ENCODE measurements around the gene DIPK1A. TPM values are rescaled to one million over a fixed set of nuclear protein-coding genes. Genes with fewer than 3 reads are reported as not detected.

Gene DIPK1A
- total RNA-seq, 1 experiment from 2014 or later = 3.8 TPM

DNA sequence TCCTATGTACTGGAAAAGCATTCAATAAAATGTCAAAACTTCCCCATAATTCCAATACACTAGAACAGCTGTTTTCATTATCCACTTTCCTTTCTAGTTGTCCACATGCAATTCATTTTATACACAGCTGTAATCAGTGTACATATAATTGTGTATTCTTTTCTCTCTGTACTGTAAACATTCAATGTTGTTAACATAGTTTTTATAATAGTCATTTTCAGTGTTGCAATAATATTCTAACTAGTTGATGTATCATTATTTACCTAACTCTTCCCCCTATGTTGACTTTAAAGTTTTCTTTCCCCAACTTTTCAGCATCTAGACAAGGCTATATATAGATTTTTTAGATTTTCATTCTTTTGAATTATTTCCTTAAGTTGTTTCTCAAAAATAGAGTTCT, 44.4 kb downstream of the DIPK1A start:
- TF ChIP-seq, protein P1, sequence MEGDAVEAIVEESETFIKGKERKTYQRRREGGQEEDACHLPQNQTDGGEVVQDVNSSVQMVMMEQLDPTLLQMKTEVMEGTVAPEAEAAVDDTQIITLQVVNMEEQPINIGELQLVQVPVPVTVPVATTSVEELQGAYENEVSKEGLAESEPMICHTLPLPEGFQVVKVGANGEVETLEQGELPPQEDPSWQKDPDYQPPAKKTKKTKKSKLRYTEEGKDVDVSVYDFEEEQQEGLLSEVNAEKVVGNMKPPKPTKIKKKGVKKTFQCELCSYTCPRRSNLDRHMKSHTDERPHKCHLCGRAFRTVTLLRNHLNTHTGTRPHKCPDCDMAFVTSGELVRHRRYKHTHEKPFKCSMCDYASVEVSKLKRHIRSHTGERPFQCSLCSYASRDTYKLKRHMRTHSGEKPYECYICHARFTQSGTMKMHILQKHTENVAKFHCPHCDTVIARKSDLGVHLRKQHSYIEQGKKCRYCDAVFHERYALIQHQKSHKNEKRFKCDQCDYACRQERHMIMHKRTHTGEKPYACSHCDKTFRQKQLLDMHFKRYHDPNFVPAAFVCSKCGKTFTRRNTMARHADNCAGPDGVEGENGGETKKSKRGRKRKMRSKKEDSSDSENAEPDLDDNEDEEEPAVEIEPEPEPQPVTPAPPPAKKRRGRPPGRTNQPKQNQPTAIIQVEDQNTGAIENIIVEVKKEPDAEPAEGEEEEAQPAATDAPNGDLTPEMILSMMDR (conservative IDR thresholded peaks at IDR 0.05) = no peak
- Histone ChIP-seq H4K91ac (ENCODE audit: insufficient read length, low read depth, low read length) (no peak overlapping the region), H2AFZ (ENCODE audit: low read length) (no peak overlapping the region), H2AK5ac (ENCODE audit: insufficient read length, low read length) (no peak overlapping the region), H4K20me1 (ENCODE audit: control insufficient read depth, insufficient read depth, insufficient read length) (no peaks in the 10 kb centered on the region), H2BK12ac (ENCODE audit: insufficient read length, low read depth, low read length) (no peak overlapping the region), H3K4ac (ENCODE audit: low read depth, low read length) (no peak overlapping the region), H3K9me3 (ENCODE audit: control insufficient read depth, low read depth, low read length) (no peaks in the 10 kb centered on the region), H3K4me2 (ENCODE audit: insufficient read depth, insufficient read length, low read length) (no peak overlapping the region), H3K27me3 (ENCODE audit: insufficient read depth, low read length) (no peaks in the 10 kb centered on the region), H4K5ac (ENCODE audit: insufficient read length, low read depth, low read length) (no peak overlapping the region), H3K4me1 (ENCODE audit: insufficient read depth, low read length) (no peaks in the 10 kb centered on the region), H3K27ac (ENCODE audit: insufficient read length, low read depth, low read length) (no peak overlapping the region), H3K18ac (ENCODE audit: insufficient read length, low read depth, low read length) (no peak overlapping the region), H2BK15ac (ENCODE audit: low read depth, low read length) (no peak overlapping the region), H3K9ac (ENCODE audit: extremely low read depth, insufficient read length, low read length) (no peak overlapping the region), H3K79me2 (ENCODE audit: insufficient read depth, low read length) (no peaks in the 10 kb centered on the region), H3K79me1 (ENCODE audit: insufficient read depth, low read depth, low read length, poor library complexity, severe bottlenecking) (no peaks in the 10 kb centered on the region), H4K8ac (replicated peaks; ENCODE audit: insufficient read length, low read depth, low read length) (no peak overlapping the region), H2BK120ac (ENCODE audit: low read depth, low read length, poor library complexity, severe bottlenecking) (no peak overlapping the region), H2BK20ac (ENCODE audit: low read depth, low read length, poor library complexity, severe bottlenecking) (no peak overlapping the region), H3K14ac (ENCODE audit: insufficient read depth, low read length) (no peak overlapping the region), H3K23ac (ENCODE audit: insufficient read length, low read depth, low read length) (no peak overlapping the region), H2BK5ac (ENCODE audit: insufficient read length, low read length) (no peak overlapping the region), H3K56ac (ENCODE audit: insufficient read length, low read depth, low read length) (no peak overlapping the region), H3T11ph (ENCODE audit: low read length) (no peak overlapping the region), H3K23me2 (ENCODE audit: insufficient read length, low read depth, low read length, poor library complexity, severe bottlenecking) (no peaks in the 10 kb centered on the region)
- Mint-ChIP-seq H3K27me3 (ENCODE audit: low read depth) (no peaks in the 10 kb centered on the region; the same call in 1 of the 2 replicates), H3K4me1 (peaks cover 3% of the 10 kb centered on the region in 2 experiments; a peak in 3 of 4 replicates), H3K4me3 (no peak overlapping the region), H3K27ac (no peak overlapping the region), H3K36me3 (ENCODE audit: insufficient read depth in 1 of 3, low read depth in 3 of 3) (peaks cover 0 to 6% (median 6%) of the 10 kb centered on the region in 3 experiments; a peak in 2 of 7 replicates), H3K9me3 (peaks cover 0 to 5% of the 10 kb centered on the region in 2 experiments; a peak in 4 of 5 replicates)
- DNase-seq = no peak

Measured in H9 (cell line).